Measurements from ENCODE around the gene LRBA.

DNA sequence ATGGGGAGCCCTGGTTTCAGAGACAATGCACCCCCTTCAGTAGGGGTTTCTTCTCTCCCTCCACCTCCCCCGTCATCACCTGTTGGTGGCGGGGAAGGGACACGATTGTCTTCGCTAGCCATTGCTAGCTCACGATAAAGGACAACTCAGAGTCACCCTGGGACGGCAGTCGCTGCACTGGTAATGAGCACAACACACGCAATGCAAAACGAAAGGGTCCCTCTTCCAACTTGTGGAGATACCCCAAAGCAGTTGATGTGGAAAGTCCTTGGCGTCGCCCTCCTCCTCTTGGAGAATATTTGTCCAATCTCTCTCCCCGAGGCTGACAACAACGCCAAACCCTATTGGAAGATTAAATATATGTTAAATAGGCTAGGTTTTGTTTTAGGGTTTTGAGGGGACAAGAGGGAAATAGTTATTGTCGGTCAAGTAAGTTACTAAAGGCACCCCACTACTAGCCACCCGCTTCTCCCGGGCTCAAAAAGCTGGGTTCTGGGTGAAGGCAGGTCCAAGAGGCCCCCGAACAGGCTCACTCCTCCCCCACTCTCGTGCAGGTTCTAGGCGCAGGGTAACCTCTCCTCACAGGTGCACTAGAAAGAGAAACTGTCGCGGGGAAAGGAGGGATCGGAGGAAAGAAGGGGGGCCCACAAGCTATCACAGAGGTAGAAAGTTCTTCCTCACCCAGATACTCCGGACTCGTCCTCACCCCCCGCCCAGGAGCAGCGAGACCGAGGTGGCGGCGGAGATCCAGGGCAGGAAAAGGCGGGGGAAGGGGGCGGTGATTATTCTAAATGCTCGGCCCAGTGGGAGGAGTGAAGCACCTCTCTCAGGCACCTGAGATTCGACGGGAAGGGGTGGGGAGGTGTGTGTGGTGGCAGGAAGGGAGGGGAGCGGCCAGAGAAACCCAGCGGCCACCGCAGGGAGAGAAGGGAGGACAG lies at the start of gene LRBA:
- TF ChIP-seq, protein P1, sequence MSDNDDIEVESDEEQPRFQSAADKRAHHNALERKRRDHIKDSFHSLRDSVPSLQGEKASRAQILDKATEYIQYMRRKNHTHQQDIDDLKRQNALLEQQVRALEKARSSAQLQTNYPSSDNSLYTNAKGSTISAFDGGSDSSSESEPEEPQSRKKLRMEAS (IDR thresholded peaks at IDR 0.05; ENCODE audit: insufficient read depth, insufficient read length) = no peak
- TF ChIP-seq, protein P2, sequence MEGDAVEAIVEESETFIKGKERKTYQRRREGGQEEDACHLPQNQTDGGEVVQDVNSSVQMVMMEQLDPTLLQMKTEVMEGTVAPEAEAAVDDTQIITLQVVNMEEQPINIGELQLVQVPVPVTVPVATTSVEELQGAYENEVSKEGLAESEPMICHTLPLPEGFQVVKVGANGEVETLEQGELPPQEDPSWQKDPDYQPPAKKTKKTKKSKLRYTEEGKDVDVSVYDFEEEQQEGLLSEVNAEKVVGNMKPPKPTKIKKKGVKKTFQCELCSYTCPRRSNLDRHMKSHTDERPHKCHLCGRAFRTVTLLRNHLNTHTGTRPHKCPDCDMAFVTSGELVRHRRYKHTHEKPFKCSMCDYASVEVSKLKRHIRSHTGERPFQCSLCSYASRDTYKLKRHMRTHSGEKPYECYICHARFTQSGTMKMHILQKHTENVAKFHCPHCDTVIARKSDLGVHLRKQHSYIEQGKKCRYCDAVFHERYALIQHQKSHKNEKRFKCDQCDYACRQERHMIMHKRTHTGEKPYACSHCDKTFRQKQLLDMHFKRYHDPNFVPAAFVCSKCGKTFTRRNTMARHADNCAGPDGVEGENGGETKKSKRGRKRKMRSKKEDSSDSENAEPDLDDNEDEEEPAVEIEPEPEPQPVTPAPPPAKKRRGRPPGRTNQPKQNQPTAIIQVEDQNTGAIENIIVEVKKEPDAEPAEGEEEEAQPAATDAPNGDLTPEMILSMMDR (IDR thresholded peaks at IDR 0.05; ENCODE audit: extremely low read depth in 1 of 2, insufficient read depth in 1 of 2, low read depth in 1 of 2, low read length in 2 of 2) = no peak
